HL-60 (cell line): Measurements from ENCODE around the gene LSAMP.

Source experiments
- DNase-seq, 2 experiments: peaks; one replicate each; pipeline ENCODE4 v3.0.0-alpha.2; 2010 to 2020; ENCODE audit warnings: low read depth in 1 of 2, low spot score in 1 of 2
- H3K27ac ChIP-seq: fragments of 250-450 bp; sonication (Bioruptor Pico); replicated peaks from 2 replicates; pipeline ENCODE4 v1.5.1; 2020; ENCODE audit warnings: mild to moderate bottlenecking, moderate library complexity
- H3K27me3 ChIP-seq: fragments of 250-450 bp; sonication (Bioruptor Pico); 2 replicates; pipeline ENCODE4 v1.5.1; 2021; ENCODE audit warnings: mild to moderate bottlenecking, moderate library complexity; ENCODE audit not compliant: insufficient read depth, poor library complexity, severe bottlenecking
- H3K4me3 ChIP-seq: replicated peaks from 2 replicates; pipeline ENCODE4 v1.5.1; 2011; ENCODE audit warnings: mild to moderate bottlenecking, control low read depth, low read length; ENCODE audit not compliant: insufficient read depth
- CTCF ChIP-seq: IDR thresholded peaks from one replicate; pipeline ENCODE4 v1.5.1; 2011; ENCODE audit warnings: low read length, control low read depth, inconsistent platforms; ENCODE audit not compliant: insufficient read depth
- GABPA ChIP-seq: IDR thresholded peaks from 2 replicates; pipeline ENCODE4 v1.6.1; 2012; ENCODE audit warnings: low read depth
- POLR2AphosphoS5 ChIP-seq: IDR thresholded peaks from 2 replicates; pipeline ENCODE4 v1.6.1; 2012; ENCODE audit warnings: low read depth
- SPI1 ChIP-seq: IDR thresholded peaks from 2 replicates; pipeline ENCODE4 v1.6.1; 2012; ENCODE audit warnings: low read depth, mild to moderate bottlenecking, borderline replicate concordance
- TF ChIP-seq, protein P1 (sequence below): IDR thresholded peaks from 2 replicates; pipeline ENCODE4 v1.6.1; 2012; ENCODE audit warnings: low read depth; ENCODE audit not compliant: insufficient replicate concordance

LSAMP gene

GRCh38 chr3:116470605-116471197 is 25.4 kb upstream of the LSAMP start:
- TF ChIP-seq, protein P1, sequence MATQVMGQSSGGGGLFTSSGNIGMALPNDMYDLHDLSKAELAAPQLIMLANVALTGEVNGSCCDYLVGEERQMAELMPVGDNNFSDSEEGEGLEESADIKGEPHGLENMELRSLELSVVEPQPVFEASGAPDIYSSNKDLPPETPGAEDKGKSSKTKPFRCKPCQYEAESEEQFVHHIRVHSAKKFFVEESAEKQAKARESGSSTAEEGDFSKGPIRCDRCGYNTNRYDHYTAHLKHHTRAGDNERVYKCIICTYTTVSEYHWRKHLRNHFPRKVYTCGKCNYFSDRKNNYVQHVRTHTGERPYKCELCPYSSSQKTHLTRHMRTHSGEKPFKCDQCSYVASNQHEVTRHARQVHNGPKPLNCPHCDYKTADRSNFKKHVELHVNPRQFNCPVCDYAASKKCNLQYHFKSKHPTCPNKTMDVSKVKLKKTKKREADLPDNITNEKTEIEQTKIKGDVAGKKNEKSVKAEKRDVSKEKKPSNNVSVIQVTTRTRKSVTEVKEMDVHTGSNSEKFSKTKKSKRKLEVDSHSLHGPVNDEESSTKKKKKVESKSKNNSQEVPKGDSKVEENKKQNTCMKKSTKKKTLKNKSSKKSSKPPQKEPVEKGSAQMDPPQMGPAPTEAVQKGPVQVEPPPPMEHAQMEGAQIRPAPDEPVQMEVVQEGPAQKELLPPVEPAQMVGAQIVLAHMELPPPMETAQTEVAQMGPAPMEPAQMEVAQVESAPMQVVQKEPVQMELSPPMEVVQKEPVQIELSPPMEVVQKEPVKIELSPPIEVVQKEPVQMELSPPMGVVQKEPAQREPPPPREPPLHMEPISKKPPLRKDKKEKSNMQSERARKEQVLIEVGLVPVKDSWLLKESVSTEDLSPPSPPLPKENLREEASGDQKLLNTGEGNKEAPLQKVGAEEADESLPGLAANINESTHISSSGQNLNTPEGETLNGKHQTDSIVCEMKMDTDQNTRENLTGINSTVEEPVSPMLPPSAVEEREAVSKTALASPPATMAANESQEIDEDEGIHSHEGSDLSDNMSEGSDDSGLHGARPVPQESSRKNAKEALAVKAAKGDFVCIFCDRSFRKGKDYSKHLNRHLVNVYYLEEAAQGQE: no peak
- TF ChIP-seq POLR2AphosphoS5: no peak
- no peak for TF ChIP-seq GABPA
- no peak for TF ChIP-seq SPI1
- no peak for TF ChIP-seq CTCF
- no peak overlapping the region for H3K4me3 ChIP-seq
- no peaks in the 10 kb centered on the region for H3K27me3 ChIP-seq
- DNase-seq: no peak
- no peak overlapping the region for H3K27ac ChIP-seq

GRCh38 chr3:116469546-116469945 is 24.3 kb upstream of the LSAMP start:
- no peak for TF ChIP-seq GABPA
- no peak for TF ChIP-seq CTCF
- TF ChIP-seq SPI1: no peak
- TF ChIP-seq POLR2AphosphoS5: no peak
- TF ChIP-seq, protein P1: no peak
- DNase-seq: no peak
- no peak overlapping the region for H3K4me3 ChIP-seq
- no peaks in the 10 kb centered on the region for H3K27me3 ChIP-seq
- no peak overlapping the region for H3K27ac ChIP-seq

DNA sequence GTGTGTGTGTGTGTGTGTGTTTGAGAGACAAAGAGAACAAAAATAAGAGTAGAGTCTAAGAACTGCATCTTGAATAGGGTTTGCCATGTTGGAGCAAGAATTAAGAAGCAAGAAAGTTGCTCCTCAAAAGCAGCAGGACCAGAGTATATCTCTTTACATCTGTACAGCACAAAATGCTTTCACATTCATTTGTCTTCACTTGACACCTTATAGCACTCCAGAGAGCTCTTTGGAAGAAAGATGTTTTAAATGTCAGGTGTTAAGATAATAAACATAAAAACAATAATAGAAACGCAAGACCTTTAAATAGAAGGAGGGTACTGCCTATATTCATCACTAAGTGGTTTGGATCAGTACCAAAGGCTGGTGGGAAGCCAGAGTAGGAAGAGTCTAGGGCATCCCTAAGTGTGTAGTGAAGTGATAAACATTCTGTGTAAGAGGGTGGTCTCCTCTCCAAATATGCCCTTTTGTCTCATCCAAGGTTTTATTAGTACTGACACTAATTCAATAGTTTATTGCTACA is 19.1 kb upstream of the LSAMP start:
- peaks cover 2% of the 10 kb centered on the region for H3K27me3 ChIP-seq
- DNase-seq: no peak
- H3K27ac ChIP-seq: no peak overlapping the region
- no peak overlapping the region for H3K4me3 ChIP-seq
- TF ChIP-seq CTCF (no peak), POLR2AphosphoS5 (no peak), GABPA (no peak), SPI1 (no peak)
- TF ChIP-seq, protein P1: no peak
